Loucy (cell line): ENCODE measurements around the gene PANK2.

ENCODE experiments used
- H2AFZ ChIP-seq: fragments of 200-600 bp; sonication (generic); 2 replicates; pipeline ENCODE4 v1.6.0; 2016; ENCODE audit warnings: antibody characterized with exemption, mild to moderate bottlenecking, low read length, moderate library complexity
- H3F3A ChIP-seq: fragments of 200-600 bp; 2 replicates; pipeline ENCODE4 v1.6.0; 2016; ENCODE audit warnings: antibody characterized with exemption, low read depth, mild to moderate bottlenecking
- H3K27me3 ChIP-seq: fragments of 200-600 bp; sonication (generic); 2 replicates; pipeline ENCODE4 v1.6.1; 2014; ENCODE audit warnings: low read length, mild to moderate bottlenecking; ENCODE audit not compliant: insufficient read depth, poor library complexity, severe bottlenecking
- H3K36me3 ChIP-seq: fragments of 200-600 bp; sonication (generic); 2 replicates; pipeline ENCODE4 v1.6.1; 2016; ENCODE audit warnings: low read length; ENCODE audit not compliant: insufficient read depth
- H3K4me1 ChIP-seq: fragments of 200-600 bp; sonication (generic); 2 replicates; pipeline ENCODE4 v1.5.1; 2014; ENCODE audit warnings: low read length, mild to moderate bottlenecking; ENCODE audit not compliant: insufficient read depth, poor library complexity, severe bottlenecking
- H3K4me2 ChIP-seq: fragments of 200-600 bp; sonication (generic); 2 replicates; pipeline ENCODE4 v1.6.0; 2014; ENCODE audit warnings: antibody characterized with exemption, low read length, low read depth, mild to moderate bottlenecking; ENCODE audit not compliant: poor library complexity, severe bottlenecking
- H3K4me3 ChIP-seq: fragments of 200-600 bp; sonication (generic); 2 replicates; pipeline ENCODE4 v1.5.1; 2014; ENCODE audit warnings: low read length, mild to moderate bottlenecking, mixed read lengths; ENCODE audit not compliant: poor library complexity, severe bottlenecking
- H3K79me2 ChIP-seq: fragments of 200-600 bp; sonication (generic); 2 replicates; pipeline ENCODE4 v1.6.1; 2014; ENCODE audit warnings: low read length; ENCODE audit not compliant: insufficient read depth
- H3K9ac ChIP-seq: fragments of 200-600 bp; sonication (generic); 2 replicates; pipeline ENCODE4 v1.6.0; 2014; ENCODE audit warnings: mild to moderate bottlenecking, low read depth, low read length, moderate library complexity; ENCODE audit not compliant: poor library complexity, severe bottlenecking
- H3K9me2 ChIP-seq: fragments of 200-600 bp; sonication (generic); replicated peaks from 2 replicates; pipeline ENCODE4 v1.6.1; 2016; ENCODE audit warnings: low read depth, low read length, mixed read lengths
- H3K9me3 ChIP-seq: fragments of 200-600 bp; sonication (generic); 2 replicates; pipeline ENCODE4 v1.6.1; 2014; ENCODE audit warnings: mild to moderate bottlenecking, antibody characterized with exemption, low read length, low read depth; ENCODE audit not compliant: insufficient read depth
- H4K20me1 ChIP-seq: fragments of 200-600 bp; sonication (generic); 2 replicates; pipeline ENCODE4 v1.6.0; 2014; ENCODE audit warnings: antibody characterized with exemption, low read length, mild to moderate bottlenecking; ENCODE audit not compliant: insufficient read depth, poor library complexity, severe bottlenecking
- EZH2phosphoT487 ChIP-seq: fragments of 200-600 bp; IDR thresholded peaks from 2 replicates; pipeline ENCODE4 v1.6.1; 2018; ENCODE audit warnings: antibody characterized with exemption, mild to moderate bottlenecking, moderate library complexity, borderline replicate concordance
- TF ChIP-seq, protein P1 (sequence below): fragments of 200-600 bp; sonication (generic); conservative IDR thresholded peaks from 2 replicates; pipeline ENCODE4 v1.5.1; 2014; ENCODE audit warnings: mild to moderate bottlenecking, antibody characterized with exemption, low read length

The PANK2 gene

DNA sequence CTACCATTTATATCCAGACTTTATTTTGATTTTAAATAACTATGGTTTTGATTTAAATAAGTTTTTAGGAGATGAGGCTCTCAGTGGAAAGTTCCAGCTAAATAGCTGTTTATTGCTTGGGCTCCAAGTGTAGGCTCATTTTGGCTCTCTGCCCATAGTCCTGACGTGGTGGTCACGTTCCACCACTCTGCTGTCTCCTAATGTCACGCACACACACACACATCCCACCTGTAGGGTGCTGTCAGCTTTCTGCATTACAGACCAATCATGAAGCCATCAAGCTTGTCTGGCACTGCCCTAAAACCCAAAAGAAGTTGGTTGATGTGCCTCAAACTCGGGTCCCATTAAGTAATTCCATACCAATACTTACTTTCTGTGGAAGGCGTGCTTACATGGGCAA is 45.4 kb downstream of the PANK2 start:
- H3K9ac ChIP-seq, result no peak overlapping the region
- no peaks in the 10 kb centered on the region for H3F3A ChIP-seq
- no peaks in the 10 kb centered on the region for H4K20me1 ChIP-seq
- no peaks in the 10 kb centered on the region for H3K9me2 ChIP-seq
- H3K36me3 ChIP-seq, result peaks cover 23% of the 10 kb centered on the region; the same call in 1 of the 2 replicates
- no peak overlapping the region for H3K4me3 ChIP-seq
- peaks cover 18% of the 10 kb centered on the region for H3K4me1 ChIP-seq
- no peaks in the 10 kb centered on the region for H3K9me3 ChIP-seq
- TF ChIP-seq, protein P1, sequence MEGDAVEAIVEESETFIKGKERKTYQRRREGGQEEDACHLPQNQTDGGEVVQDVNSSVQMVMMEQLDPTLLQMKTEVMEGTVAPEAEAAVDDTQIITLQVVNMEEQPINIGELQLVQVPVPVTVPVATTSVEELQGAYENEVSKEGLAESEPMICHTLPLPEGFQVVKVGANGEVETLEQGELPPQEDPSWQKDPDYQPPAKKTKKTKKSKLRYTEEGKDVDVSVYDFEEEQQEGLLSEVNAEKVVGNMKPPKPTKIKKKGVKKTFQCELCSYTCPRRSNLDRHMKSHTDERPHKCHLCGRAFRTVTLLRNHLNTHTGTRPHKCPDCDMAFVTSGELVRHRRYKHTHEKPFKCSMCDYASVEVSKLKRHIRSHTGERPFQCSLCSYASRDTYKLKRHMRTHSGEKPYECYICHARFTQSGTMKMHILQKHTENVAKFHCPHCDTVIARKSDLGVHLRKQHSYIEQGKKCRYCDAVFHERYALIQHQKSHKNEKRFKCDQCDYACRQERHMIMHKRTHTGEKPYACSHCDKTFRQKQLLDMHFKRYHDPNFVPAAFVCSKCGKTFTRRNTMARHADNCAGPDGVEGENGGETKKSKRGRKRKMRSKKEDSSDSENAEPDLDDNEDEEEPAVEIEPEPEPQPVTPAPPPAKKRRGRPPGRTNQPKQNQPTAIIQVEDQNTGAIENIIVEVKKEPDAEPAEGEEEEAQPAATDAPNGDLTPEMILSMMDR, result no peak
- TF ChIP-seq EZH2phosphoT487, result no peak
- no peaks in the 10 kb centered on the region for H3K79me2 ChIP-seq
- no peaks in the 10 kb centered on the region for H3K27me3 ChIP-seq
- no peak overlapping the region for H2AFZ ChIP-seq
- no peak overlapping the region for H3K4me2 ChIP-seq

DNA sequence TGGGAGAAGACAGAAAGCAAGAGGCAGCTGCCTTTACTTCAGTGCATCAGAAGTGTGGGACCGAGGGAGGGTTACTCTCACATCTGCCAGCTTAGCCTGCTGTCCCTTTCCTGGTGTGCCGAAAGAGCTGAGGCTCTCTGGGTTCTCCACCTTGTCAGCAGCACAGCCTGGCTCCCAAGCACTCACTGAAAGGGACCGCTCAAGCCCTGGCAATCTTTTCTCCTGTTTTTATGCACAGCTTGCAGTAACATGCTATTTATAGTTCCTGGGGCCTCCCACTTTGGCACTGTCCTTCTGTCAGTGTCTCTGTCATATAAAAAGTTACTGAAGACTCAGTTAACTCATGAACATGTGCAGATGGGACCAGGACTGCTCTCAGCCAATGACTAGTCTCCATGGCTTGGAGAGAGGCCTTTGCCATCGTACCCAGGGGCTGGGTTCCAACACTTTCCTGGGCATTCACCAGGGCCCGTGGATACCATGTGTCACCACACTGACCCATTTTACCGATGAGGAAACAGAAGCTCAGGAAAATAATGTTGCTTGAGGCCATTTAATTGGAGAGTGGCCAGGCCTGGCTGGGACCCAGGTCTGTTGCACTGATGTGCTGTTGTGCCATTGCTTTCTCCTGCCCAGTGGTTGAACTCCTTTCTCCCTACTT is 46.2 kb downstream of the PANK2 start:
- Histone ChIP-seq H2AFZ (no peak overlapping the region), H3K4me1 (peaks cover 18% of the 10 kb centered on the region), H3K4me2 (no peak overlapping the region), H3F3A (no peaks in the 10 kb centered on the region), H3K4me3 (no peak overlapping the region), H4K20me1 (no peaks in the 10 kb centered on the region), H3K9ac (no peak overlapping the region), H3K36me3 (peaks cover 31% of the 10 kb centered on the region; the same call in 1 of the 2 replicates), H3K9me3 (no peaks in the 10 kb centered on the region), H3K79me2 (no peaks in the 10 kb centered on the region), H3K27me3 (no peaks in the 10 kb centered on the region), H3K9me2 (no peaks in the 10 kb centered on the region)
- TF ChIP-seq, protein P1, result no peak
- no peak for TF ChIP-seq EZH2phosphoT487

DNA sequence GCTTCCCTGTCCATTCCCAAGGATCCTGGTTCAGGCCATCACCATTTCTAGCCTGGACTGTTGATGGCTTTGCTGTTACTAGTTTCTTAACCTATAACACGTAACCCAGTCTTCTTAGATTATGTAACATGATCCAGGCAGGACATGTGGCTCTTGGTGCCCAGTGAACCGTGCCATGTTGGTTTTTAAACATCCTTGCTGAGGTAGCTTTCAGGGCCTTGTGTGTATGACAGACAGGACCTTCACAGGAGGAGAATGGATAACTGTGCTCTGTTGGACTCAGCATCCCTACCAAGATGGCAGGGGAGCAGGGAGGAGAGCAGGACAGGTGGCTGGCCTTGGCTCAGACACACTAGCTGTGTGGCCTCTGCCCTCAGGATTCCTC is 46.8 kb downstream of the PANK2 start:
- no peak overlapping the region for H2AFZ ChIP-seq
- no peaks in the 10 kb centered on the region for H3F3A ChIP-seq
- no peaks in the 10 kb centered on the region for H3K79me2 ChIP-seq
- H3K27me3 ChIP-seq, result no peaks in the 10 kb centered on the region
- H3K9me3 ChIP-seq, result no peaks in the 10 kb centered on the region
- H3K36me3 ChIP-seq, result peaks cover 36% of the 10 kb centered on the region; the same call in 1 of the 2 replicates
- H3K4me1 ChIP-seq, result peaks cover 18% of the 10 kb centered on the region
- no peak overlapping the region for H3K9ac ChIP-seq
- H3K4me2 ChIP-seq, result no peak overlapping the region
- no peak for TF ChIP-seq EZH2phosphoT487
- TF ChIP-seq, protein P1, result no peak
- H4K20me1 ChIP-seq, result no peaks in the 10 kb centered on the region
- H3K9me2 ChIP-seq, result no peaks in the 10 kb centered on the region
- no peak overlapping the region for H3K4me3 ChIP-seq
